HEK293 (cell line): ENCODE measurements around the gene LCN10.

Experiments used
- CTCF ChIA-PET: fragments of 350-600 bp; formaldehyde crosslinking; extraction: SDS; loops from one replicate; lab custom pipeline; 2021; ENCODE audit warnings: antibody characterized with exemption; lab: Yijun Ruan, JAX
- POLR2A ChIA-PET: fragments of 300-600 bp; formaldehyde crosslinking; extraction: SDS; loops from one replicate; lab custom pipeline; 2020; ENCODE audit warnings: antibody characterized with exemption, inconsistent platforms; lab: Yijun Ruan, JAX
- H3K27ac ChIP-seq: fragments of 200-500 bp; sonication (Bioruptor generic); 2 replicates; pipeline ENCODE4 v1.5.1; 2014; ENCODE audit warnings: low read depth, low read length, control low read depth, inconsistent platforms; ENCODE audit errors: extremely low read depth
- H3K36me3 ChIP-seq, 2 experiments: fragments of 200-500 bp in 1 of 2; sonication (Bioruptor generic) in 1 of 2; 1 replicate in 1 of 2; 2 replicates in 1 of 2; pipeline ENCODE4 v1.5.1; 2014 to 2017; ENCODE audit warnings: inconsistent platforms in 2 of 2, low read length in 2 of 2; ENCODE audit not compliant: control insufficient read depth in 2 of 2, insufficient read depth in 1 of 2
- H3K4me1 ChIP-seq: fragments of 200-500 bp; sonication (Bioruptor generic); 2 replicates; pipeline ENCODE4 v1.5.1; 2014; ENCODE audit warnings: mild to moderate bottlenecking, low read length, inconsistent platforms; ENCODE audit not compliant: control insufficient read depth, insufficient read depth
- H3K4me3 ChIP-seq: 2 replicates; pipeline ENCODE4 v1.5.1; 2011; ENCODE audit warnings: low read depth, mild to moderate bottlenecking, control low read depth, low read length, moderate library complexity
- H3K9me3 ChIP-seq: fragments of 200-500 bp; sonication (Bioruptor generic); 2 replicates; pipeline ENCODE4 v1.5.1; 2014; ENCODE audit warnings: low read depth, low read length, inconsistent platforms; ENCODE audit not compliant: control insufficient read depth, insufficient read depth
- FEZF1 ChIP-seq: fragments of 450-650 bp; formaldehyde crosslinking; IDR thresholded peaks from 2 replicates; pipeline ENCODE4 v1.5.1; 2016; ENCODE audit warnings: missing biosample characterization, missing genetic modification characterization
- HOXA7 ChIP-seq: sonication (generic); formaldehyde crosslinking; IDR thresholded peaks from 2 replicates; pipeline ENCODE4 v1.8.1; 2022; ENCODE audit warnings: missing genetic modification reagents, borderline replicate concordance
- IKZF3 ChIP-seq: fragments of 450-650 bp; IDR thresholded peaks from 2 replicates; pipeline ENCODE4 v1.5.0; 2018; ENCODE audit warnings: missing biosample characterization, mild to moderate bottlenecking, missing genetic modification characterization, moderate library complexity
- KLF16 ChIP-seq: fragments of 450-650 bp; formaldehyde crosslinking; IDR thresholded peaks from 2 replicates; pipeline ENCODE4 v1.5.1; 2017; ENCODE audit warnings: missing biosample characterization, missing genetic modification characterization
- KLF7 ChIP-seq: fragments of 450-650 bp; formaldehyde crosslinking; IDR thresholded peaks from 2 replicates; pipeline ENCODE4 v1.5.1; 2016; ENCODE audit warnings: missing biosample characterization, missing genetic modification characterization, borderline replicate concordance
- OSR2 ChIP-seq: fragments of 450-650 bp; formaldehyde crosslinking; IDR thresholded peaks from 2 replicates; pipeline ENCODE4 v1.5.1; 2016; ENCODE audit warnings: missing biosample characterization, missing genetic modification characterization
- PRDM1 ChIP-seq: fragments of 450-650 bp; formaldehyde crosslinking; IDR thresholded peaks from 2 replicates; pipeline ENCODE4; 2016; ENCODE audit warnings: missing biosample characterization, missing genetic modification characterization
- SALL2 ChIP-seq: fragments of 450-650 bp; formaldehyde crosslinking; IDR thresholded peaks from 2 replicates; pipeline ENCODE4 v1.5.0; 2017; ENCODE audit warnings: missing biosample characterization, mild to moderate bottlenecking, missing genetic modification characterization, borderline replicate concordance
- SP3 ChIP-seq: fragments of 450-650 bp; formaldehyde crosslinking; IDR thresholded peaks from 2 replicates; pipeline ENCODE4 v1.5.1; 2016; ENCODE audit warnings: missing biosample characterization, missing genetic modification characterization
- TCF7L2 ChIP-seq: IDR thresholded peaks from 2 replicates; pipeline ENCODE4 v1.6.1; 2011; ENCODE audit warnings: low read depth, mild to moderate bottlenecking, inconsistent platforms, low read length, moderate library complexity, borderline replicate concordance
- ZBTB1 ChIP-seq: fragments of 450-650 bp; formaldehyde crosslinking; IDR thresholded peaks from 2 replicates; pipeline ENCODE4 v1.5.1; 2016; ENCODE audit warnings: missing biosample characterization, missing genetic modification characterization
- ZFP37 ChIP-seq: fragments of 450-650 bp; formaldehyde crosslinking; IDR thresholded peaks from 2 replicates; pipeline ENCODE4 v1.5.1; 2016; ENCODE audit warnings: missing biosample characterization, missing genetic modification characterization
- ZNF114 ChIP-seq: fragments of 450-650 bp; formaldehyde crosslinking; IDR thresholded peaks from 2 replicates; pipeline ENCODE4 v1.5.0; 2017; ENCODE audit warnings: missing biosample characterization, missing genetic modification characterization
- ZNF132 ChIP-seq: fragments of 450-650 bp; formaldehyde crosslinking; IDR thresholded peaks from 2 replicates; pipeline ENCODE4 v1.5.1; 2017; ENCODE audit warnings: missing biosample characterization, missing genetic modification characterization, borderline replicate concordance
- ZNF140 ChIP-seq: fragments of 450-650 bp; formaldehyde crosslinking; IDR thresholded peaks from 2 replicates; pipeline ENCODE4 v1.5.1; 2016; ENCODE audit warnings: missing biosample characterization, missing genetic modification characterization
- ZNF157 ChIP-seq: fragments of 450-650 bp; formaldehyde crosslinking; IDR thresholded peaks from 2 replicates; pipeline ENCODE4 v1.5.1; 2016; ENCODE audit warnings: missing biosample characterization, missing genetic modification characterization
- ZNF239 ChIP-seq: fragments of 450-650 bp; formaldehyde crosslinking; IDR thresholded peaks from 2 replicates; pipeline ENCODE4 v1.5.1; 2016; ENCODE audit warnings: missing biosample characterization, missing genetic modification characterization
- ZNF292 ChIP-seq: fragments of 450-650 bp; formaldehyde crosslinking; IDR thresholded peaks from 2 replicates; pipeline ENCODE4 v1.5.1; 2016; ENCODE audit warnings: low read depth, missing biosample characterization, missing genetic modification characterization, borderline replicate concordance
- ZNF311 ChIP-seq: fragments of 450-650 bp; formaldehyde crosslinking; IDR thresholded peaks from 2 replicates; pipeline ENCODE4 v1.5.1; 2017; ENCODE audit warnings: missing biosample characterization, missing genetic modification characterization, borderline replicate concordance
- ZNF366 ChIP-seq: fragments of 450-650 bp; formaldehyde crosslinking; conservative IDR thresholded peaks from 2 replicates; pipeline ENCODE4 v1.5.1; 2016; ENCODE audit warnings: missing biosample characterization, missing genetic modification characterization
- ZNF404 ChIP-seq: fragments of 450-650 bp; formaldehyde crosslinking; IDR thresholded peaks from 2 replicates; pipeline ENCODE4 v1.5.1; 2017; ENCODE audit warnings: missing biosample characterization, missing genetic modification characterization
- ZNF426 ChIP-seq: fragments of 450-650 bp; formaldehyde crosslinking; IDR thresholded peaks from 2 replicates; pipeline ENCODE4 v1.5.1; 2017; ENCODE audit warnings: missing biosample characterization, missing genetic modification characterization, mild to moderate bottlenecking, inconsistent platforms, moderate library complexity
- ZNF473 ChIP-seq: fragments of 450-650 bp; formaldehyde crosslinking; IDR thresholded peaks from 2 replicates; pipeline ENCODE4 v1.5.1; 2017; ENCODE audit warnings: missing biosample characterization, missing genetic modification characterization
- ZNF514 ChIP-seq: fragments of 450-650 bp; formaldehyde crosslinking; IDR thresholded peaks from 2 replicates; pipeline ENCODE4 v1.5.1; 2016; ENCODE audit warnings: missing biosample characterization, missing genetic modification characterization
- ZNF629 ChIP-seq: fragments of 450-650 bp; formaldehyde crosslinking; IDR thresholded peaks from 2 replicates; pipeline ENCODE4 v1.5.1; 2017; ENCODE audit warnings: missing biosample characterization, missing genetic modification characterization
- ZNF677 ChIP-seq: fragments of 450-650 bp; IDR thresholded peaks from 2 replicates; pipeline ENCODE4 v1.5.0; 2018; ENCODE audit warnings: missing biosample characterization, mild to moderate bottlenecking, missing genetic modification characterization, moderate library complexity
- ZNF785 ChIP-seq: fragments of 450-650 bp; formaldehyde crosslinking; IDR thresholded peaks from 2 replicates; pipeline ENCODE4 v1.5.1; 2016; ENCODE audit warnings: missing biosample characterization, missing genetic modification characterization
- ZNF792 ChIP-seq: fragments of 450-650 bp; formaldehyde crosslinking; IDR thresholded peaks from 2 replicates; pipeline ENCODE4 v1.5.1; 2016; ENCODE audit warnings: missing biosample characterization, missing genetic modification characterization
- ZNF830 ChIP-seq: fragments of 450-650 bp; IDR thresholded peaks from 2 replicates; pipeline ENCODE4 v1.5.0; 2018; ENCODE audit warnings: missing biosample characterization, missing genetic modification characterization, low read depth, mild to moderate bottlenecking, moderate library complexity
- TF ChIP-seq, protein P1 (sequence below): fragments of 450-650 bp; IDR thresholded peaks from 2 replicates; pipeline ENCODE4 v1.5.1; 2018; ENCODE audit warnings: missing biosample characterization, mild to moderate bottlenecking, missing genetic modification characterization
- TF ChIP-seq, protein P2 (sequence below): fragments of 450-650 bp; formaldehyde crosslinking; IDR thresholded peaks from 2 replicates; pipeline ENCODE4 v1.5.1; 2017; ENCODE audit warnings: missing biosample characterization, missing genetic modification characterization

LCN10 gene

DNA sequence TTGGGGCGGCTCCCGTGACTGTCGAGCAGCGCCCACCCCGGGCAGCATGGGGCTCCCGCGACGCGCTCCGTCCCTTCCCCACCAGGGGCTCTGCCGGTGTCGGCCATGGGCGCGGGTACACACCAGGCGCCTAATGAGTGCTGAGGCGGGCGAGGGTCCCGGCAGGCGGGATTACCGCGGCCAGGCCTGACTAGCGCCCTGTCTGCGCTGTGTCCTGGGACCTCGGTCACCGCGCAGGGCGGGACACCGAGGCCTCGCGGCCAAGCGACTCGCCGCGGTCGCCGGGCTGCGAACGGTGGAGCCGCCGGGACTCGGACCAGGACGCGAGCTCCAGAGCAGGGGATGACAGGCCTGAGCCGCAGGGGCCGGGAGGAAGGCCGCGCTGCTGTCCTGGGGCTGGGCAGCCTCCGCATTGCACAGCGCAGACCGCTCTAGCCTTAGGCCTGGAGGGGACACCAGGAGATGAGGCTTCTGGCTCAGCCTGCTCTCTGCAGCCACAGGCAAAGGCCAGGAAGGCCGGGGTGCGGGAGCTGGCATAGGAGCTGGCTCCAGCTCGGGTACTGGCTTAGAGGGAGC is 14.1 kb downstream of the LCN10 start:
- ChIA-PET POLR2A (interaction anchor here (0.6 to 4.0 kb wide), 43 partner anchors 8 to 495 kb away, joined by 3 to 79 read pairs (median 4); partner anchors contain the start of genes AGPAT2, DIPK1B, LCN10 and LCN6), CTCF (interaction anchor here (0.6 to 3.9 kb wide), 17 partner anchors 9 to 461 kb away, joined by 3 to 14 read pairs (median 4); partner anchors contain the start of gene LCN8)
- Histone ChIP-seq H3K27ac (peak overlapping the region; percentile 56; the same call in 1 of the 2 replicates), H3K4me3 (peak overlapping the region; percentile 59), H3K36me3 (peaks cover 0 to 34% of the 10 kb centered on the region in 2 experiments; a peak in 2 of 3 replicates), H3K9me3 (no peaks in the 10 kb centered on the region), H3K4me1 (no peaks in the 10 kb centered on the region; the same call in 1 of the 2 replicates)
- TF ChIP-seq ZNF140 (tag by site-specific recombination): no peak
- TF ChIP-seq ZNF514 (tag by site-specific recombination): no peak
- peak; percentile 4; the same call in 1 of the 2 replicates for TF ChIP-seq IKZF3 (tag by site-specific recombination)
- no peak for TF ChIP-seq ZBTB1 (tag by site-specific recombination)
- peak; percentile 87 for TF ChIP-seq ZNF792

DNA sequence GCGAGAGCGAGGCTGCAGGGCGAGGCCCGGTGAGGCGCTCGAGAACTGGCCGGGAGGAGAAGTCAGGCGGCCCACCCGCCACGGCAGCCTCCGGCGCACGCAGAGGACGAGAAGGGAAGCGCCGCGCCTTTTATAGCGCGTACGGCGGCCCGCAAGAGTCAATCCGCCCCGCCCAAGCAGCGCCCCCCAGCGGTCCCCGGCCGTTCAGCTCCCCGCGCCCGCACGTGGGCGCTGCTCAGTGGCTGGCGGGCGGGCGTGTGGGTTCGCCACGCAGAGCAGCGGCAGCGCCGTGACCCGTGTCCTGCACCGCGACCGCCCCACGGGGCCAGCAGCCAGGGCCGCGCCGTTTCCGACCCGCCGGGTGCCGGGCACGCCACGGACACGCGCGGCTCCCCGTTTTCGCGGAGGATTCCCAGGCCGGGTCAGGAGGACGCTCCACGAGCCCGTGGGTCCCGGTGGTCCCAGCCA is 14.6 kb downstream of the LCN10 start:
- CTCF ChIA-PET: interaction anchor here (0.6 to 3.9 kb wide), 13 partner anchors 11 to 68 kb away, joined by 3 to 14 read pairs (median 4); partner anchors contain the start of genes CCDC183 and LCN8
- POLR2A ChIA-PET: interaction anchor here (0.6 to 4.0 kb wide), 42 partner anchors 8 to 495 kb away, joined by 3 to 79 read pairs (median 4); partner anchors contain the start of genes AGPAT2, DIPK1B, LCN6 and LCN8
- no peaks in the 10 kb centered on the region; the same call in 1 of the 2 replicates for H3K4me1 ChIP-seq
- no peak for TF ChIP-seq HOXA7 (CRISPR knock-in tag)
- TF ChIP-seq ZNF114 (tag by site-specific recombination): no peak
- TF ChIP-seq, protein P1, sequence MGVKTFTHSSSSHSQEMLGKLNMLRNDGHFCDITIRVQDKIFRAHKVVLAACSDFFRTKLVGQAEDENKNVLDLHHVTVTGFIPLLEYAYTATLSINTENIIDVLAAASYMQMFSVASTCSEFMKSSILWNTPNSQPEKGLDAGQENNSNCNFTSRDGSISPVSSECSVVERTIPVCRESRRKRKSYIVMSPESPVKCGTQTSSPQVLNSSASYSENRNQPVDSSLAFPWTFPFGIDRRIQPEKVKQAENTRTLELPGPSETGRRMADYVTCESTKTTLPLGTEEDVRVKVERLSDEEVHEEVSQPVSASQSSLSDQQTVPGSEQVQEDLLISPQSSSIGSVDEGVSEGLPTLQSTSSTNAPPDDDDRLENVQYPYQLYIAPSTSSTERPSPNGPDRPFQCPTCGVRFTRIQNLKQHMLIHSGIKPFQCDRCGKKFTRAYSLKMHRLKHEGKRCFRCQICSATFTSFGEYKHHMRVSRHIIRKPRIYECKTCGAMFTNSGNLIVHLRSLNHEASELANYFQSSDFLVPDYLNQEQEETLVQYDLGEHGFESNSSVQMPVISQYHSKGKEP: peak; percentile 76
- TF ChIP-seq KLF16 (tag by site-specific recombination): peak; percentile 94
- no peak for TF ChIP-seq ZNF473
- no peak for TF ChIP-seq FEZF1 (tag by site-specific recombination)
- peak; percentile 86 for TF ChIP-seq ZNF785 (tag by site-specific recombination)
- TF ChIP-seq TCF7L2: no peak
- TF ChIP-seq ZNF366 (tag by site-specific recombination): no peak
- TF ChIP-seq SALL2: no peak
- no peak for TF ChIP-seq ZNF157 (tag by site-specific recombination)
- no peak for TF ChIP-seq ZNF677 (tag by site-specific recombination)
- 0 out of 2 replicates have a peak, but pooled peaks have one; percentile 7 for TF ChIP-seq OSR2 (tag by site-specific recombination)
- TF ChIP-seq PRDM1: no peak
- no peak for TF ChIP-seq ZNF239 (tag by site-specific recombination)
- TF ChIP-seq ZBTB1 (tag by site-specific recombination): peak; percentile 25; the same call in 1 of the 2 replicates
- TF ChIP-seq KLF7 (tag by site-specific recombination): peak; percentile 100
- TF ChIP-seq SP3: peak; percentile 70
- TF ChIP-seq, protein P2, sequence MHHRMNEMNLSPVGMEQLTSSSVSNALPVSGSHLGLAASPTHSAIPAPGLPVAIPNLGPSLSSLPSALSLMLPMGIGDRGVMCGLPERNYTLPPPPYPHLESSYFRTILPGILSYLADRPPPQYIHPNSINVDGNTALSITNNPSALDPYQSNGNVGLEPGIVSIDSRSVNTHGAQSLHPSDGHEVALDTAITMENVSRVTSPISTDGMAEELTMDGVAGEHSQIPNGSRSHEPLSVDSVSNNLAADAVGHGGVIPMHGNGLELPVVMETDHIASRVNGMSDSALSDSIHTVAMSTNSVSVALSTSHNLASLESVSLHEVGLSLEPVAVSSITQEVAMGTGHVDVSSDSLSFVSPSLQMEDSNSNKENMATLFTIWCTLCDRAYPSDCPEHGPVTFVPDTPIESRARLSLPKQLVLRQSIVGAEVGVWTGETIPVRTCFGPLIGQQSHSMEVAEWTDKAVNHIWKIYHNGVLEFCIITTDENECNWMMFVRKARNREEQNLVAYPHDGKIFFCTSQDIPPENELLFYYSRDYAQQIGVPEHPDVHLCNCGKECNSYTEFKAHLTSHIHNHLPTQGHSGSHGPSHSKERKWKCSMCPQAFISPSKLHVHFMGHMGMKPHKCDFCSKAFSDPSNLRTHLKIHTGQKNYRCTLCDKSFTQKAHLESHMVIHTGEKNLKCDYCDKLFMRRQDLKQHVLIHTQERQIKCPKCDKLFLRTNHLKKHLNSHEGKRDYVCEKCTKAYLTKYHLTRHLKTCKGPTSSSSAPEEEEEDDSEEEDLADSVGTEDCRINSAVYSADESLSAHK (tag by site-specific recombination): peak; percentile 71; the same call in 1 of the 2 replicates
- TF ChIP-seq ZNF404 (tag by site-specific recombination): no peak
- no peak for TF ChIP-seq ZNF132
- TF ChIP-seq ZNF830: no peak
- peak; percentile 78; the same call in 1 of the 2 replicates for TF ChIP-seq ZFP37 (tag by site-specific recombination)
- TF ChIP-seq ZNF629 (tag by site-specific recombination): peak; percentile 61
- TF ChIP-seq ZNF311: no peak
- no peak for TF ChIP-seq ZNF292 (tag by site-specific recombination)
- TF ChIP-seq ZNF426 (tag by site-specific recombination): no peak

More for the DNA sequence above, 14.6 kb downstream of the LCN10 start:
- Histone ChIP-seq H3K36me3 (peaks cover 0 to 39% of the 10 kb centered on the region in 2 experiments; a peak in 2 of 3 replicates), H3K4me3 (peak overlapping the region; percentile 59), H3K9me3 (no peaks in the 10 kb centered on the region), H3K27ac (peak overlapping the region; percentile 71)
